Measurements from ENCODE around the gene LIN7A.

DNA sequence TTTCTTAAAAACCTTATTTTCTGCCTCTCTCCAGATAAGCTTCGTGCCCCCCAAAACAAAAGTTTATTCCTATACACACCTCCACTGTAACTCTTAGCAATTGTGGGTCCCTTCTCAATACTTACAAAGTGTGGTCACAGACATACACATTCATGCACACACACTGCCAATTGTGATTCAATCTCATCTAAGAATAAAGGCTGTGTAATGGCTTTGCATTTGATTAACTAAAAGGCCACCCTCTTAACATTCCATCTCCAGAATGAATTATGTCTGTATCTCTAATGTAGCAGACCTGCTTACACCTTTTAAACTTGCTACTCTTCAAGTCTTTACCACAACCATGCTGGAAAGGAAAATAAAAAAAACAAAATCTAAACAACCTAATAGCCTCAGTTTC lies 171.5 kb downstream of the LIN7A start:
- no peak for TF ChIP-seq CREB1 (IDR thresholded peaks at IDR 0.05; ENCODE audit: low read depth)
- TF ChIP-seq TCF12 (IDR thresholded peaks at IDR 0.05; ENCODE audit: low read depth) = no peak
- no peak for TF ChIP-seq TAF1 (IDR thresholded peaks at IDR 0.05; ENCODE audit: low read depth)
- TF ChIP-seq ZBTB7A (IDR thresholded peaks at IDR 0.05; ENCODE audit: low read depth) = no peak
- TF ChIP-seq FOXM1 (IDR thresholded peaks at IDR 0.05; ENCODE audit: borderline replicate concordance, low read depth) = no peak
- TF ChIP-seq EP300 (IDR thresholded peaks at IDR 0.05; ENCODE audit: borderline replicate concordance) = no peak
- TF ChIP-seq, protein P1, sequence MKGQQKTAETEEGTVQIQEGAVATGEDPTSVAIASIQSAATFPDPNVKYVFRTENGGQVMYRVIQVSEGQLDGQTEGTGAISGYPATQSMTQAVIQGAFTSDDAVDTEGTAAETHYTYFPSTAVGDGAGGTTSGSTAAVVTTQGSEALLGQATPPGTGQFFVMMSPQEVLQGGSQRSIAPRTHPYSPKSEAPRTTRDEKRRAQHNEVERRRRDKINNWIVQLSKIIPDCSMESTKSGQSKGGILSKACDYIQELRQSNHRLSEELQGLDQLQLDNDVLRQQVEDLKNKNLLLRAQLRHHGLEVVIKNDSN (IDR thresholded peaks at IDR 0.05) = no peak
- TF ChIP-seq, protein P2, sequence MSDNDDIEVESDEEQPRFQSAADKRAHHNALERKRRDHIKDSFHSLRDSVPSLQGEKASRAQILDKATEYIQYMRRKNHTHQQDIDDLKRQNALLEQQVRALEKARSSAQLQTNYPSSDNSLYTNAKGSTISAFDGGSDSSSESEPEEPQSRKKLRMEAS (IDR thresholded peaks at IDR 0.05) = no peak
- no peak for TF ChIP-seq EGR1 (IDR thresholded peaks at IDR 0.05)
- no peak for TF ChIP-seq TEAD4 (IDR thresholded peaks at IDR 0.05)
- TF ChIP-seq RAD21 (IDR thresholded peaks at IDR 0.05; ENCODE audit: low read depth) = no peak
- TF ChIP-seq, protein P3, sequence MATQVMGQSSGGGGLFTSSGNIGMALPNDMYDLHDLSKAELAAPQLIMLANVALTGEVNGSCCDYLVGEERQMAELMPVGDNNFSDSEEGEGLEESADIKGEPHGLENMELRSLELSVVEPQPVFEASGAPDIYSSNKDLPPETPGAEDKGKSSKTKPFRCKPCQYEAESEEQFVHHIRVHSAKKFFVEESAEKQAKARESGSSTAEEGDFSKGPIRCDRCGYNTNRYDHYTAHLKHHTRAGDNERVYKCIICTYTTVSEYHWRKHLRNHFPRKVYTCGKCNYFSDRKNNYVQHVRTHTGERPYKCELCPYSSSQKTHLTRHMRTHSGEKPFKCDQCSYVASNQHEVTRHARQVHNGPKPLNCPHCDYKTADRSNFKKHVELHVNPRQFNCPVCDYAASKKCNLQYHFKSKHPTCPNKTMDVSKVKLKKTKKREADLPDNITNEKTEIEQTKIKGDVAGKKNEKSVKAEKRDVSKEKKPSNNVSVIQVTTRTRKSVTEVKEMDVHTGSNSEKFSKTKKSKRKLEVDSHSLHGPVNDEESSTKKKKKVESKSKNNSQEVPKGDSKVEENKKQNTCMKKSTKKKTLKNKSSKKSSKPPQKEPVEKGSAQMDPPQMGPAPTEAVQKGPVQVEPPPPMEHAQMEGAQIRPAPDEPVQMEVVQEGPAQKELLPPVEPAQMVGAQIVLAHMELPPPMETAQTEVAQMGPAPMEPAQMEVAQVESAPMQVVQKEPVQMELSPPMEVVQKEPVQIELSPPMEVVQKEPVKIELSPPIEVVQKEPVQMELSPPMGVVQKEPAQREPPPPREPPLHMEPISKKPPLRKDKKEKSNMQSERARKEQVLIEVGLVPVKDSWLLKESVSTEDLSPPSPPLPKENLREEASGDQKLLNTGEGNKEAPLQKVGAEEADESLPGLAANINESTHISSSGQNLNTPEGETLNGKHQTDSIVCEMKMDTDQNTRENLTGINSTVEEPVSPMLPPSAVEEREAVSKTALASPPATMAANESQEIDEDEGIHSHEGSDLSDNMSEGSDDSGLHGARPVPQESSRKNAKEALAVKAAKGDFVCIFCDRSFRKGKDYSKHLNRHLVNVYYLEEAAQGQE (IDR thresholded peaks at IDR 0.05; ENCODE audit: low read depth) = no peak
